ENCODE results near the gene HAND1.

HAND1 gene

DNA sequence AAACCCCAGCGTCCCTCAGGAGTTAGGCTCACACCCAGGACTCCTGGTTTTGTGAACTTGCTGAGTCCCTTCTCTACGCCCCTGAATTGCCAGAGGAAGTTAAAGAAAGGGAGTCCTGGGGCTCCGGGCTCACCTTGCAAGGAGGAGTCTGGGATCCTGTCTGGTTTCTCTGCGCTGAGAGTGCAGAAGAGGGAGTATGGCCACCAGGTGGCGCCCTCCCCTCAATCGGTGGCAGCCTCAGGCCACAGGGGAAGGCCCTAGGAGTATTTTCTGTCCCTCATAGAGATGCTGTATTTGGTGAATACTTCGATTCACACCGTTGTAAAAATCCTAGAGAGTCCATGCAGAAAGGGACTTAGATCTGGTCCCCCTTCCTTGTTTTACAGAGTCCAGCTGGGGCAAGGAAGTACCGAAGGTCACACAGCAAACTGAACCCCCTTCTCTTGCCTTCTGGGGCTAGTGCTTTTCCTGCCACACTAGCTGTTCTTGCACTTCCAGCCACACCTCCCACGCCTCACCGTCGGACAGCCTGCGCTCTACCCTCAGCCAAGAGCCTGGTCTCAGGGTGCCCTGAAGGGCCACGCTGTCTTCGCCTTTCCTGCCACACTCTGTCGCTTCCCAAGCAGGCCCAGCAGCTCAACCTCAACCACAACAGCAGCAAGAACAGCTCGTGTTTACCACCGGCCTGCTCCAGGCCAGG is 10.2 kb downstream of the HAND1 start:
- Histone ChIP-seq H3K27me3 (ENCODE audit: control insufficient read depth, insufficient read depth, low read length) (peaks cover 73% of the 10 kb centered on the region), H3K9me3 (ENCODE audit: control insufficient read depth, insufficient read depth, low read length) (no peaks in the 10 kb centered on the region), H3K36me3 (ENCODE audit: control insufficient read depth, insufficient read depth, low read length) (no peaks in the 10 kb centered on the region), H3K27ac (ENCODE audit: low read depth, low read length) (no peak overlapping the region), H3K4me3 (ENCODE audit: low read depth, low read length) (no peak overlapping the region), H3K9ac (ENCODE audit: low read depth, low read length) (no peak overlapping the region), H3K4me1 (ENCODE audit: control insufficient read depth, insufficient read depth, low read length) (peaks cover 9% of the 10 kb centered on the region; the same call in 1 of the 2 replicates)

DNA sequence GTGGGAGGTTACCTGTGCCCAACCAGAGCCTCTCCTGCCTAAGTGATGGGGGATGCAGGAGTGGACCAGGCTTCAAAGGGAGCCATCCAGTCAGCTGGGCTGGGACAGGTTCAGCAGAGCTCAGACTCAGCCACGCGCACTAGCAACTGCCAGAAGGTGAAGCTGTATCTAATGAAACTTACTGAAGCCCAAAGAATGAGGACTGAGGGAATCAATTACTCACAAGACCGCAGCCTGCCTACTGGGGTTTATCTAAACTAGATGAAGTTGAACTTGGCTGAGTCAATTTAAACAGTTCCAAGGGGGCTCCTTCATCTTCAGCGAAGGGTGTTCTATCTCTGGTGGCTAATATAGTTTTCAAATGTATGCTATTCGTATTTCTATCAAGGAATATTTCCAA is 11.4 kb downstream of the HAND1 start:
- Histone ChIP-seq H3K36me3 (ENCODE audit: control insufficient read depth, insufficient read depth, low read length) (no peaks in the 10 kb centered on the region), H3K4me1 (ENCODE audit: control insufficient read depth, insufficient read depth, low read length) (peaks cover 9% of the 10 kb centered on the region; the same call in 1 of the 2 replicates), H3K27me3 (ENCODE audit: control insufficient read depth, insufficient read depth, low read length) (peaks cover 62% of the 10 kb centered on the region), H3K27ac (ENCODE audit: low read depth, low read length) (no peak overlapping the region), H3K4me3 (ENCODE audit: low read depth, low read length) (no peak overlapping the region), H3K9ac (ENCODE audit: low read depth, low read length) (no peak overlapping the region), H3K9me3 (ENCODE audit: control insufficient read depth, insufficient read depth, low read length) (no peaks in the 10 kb centered on the region)

DNA sequence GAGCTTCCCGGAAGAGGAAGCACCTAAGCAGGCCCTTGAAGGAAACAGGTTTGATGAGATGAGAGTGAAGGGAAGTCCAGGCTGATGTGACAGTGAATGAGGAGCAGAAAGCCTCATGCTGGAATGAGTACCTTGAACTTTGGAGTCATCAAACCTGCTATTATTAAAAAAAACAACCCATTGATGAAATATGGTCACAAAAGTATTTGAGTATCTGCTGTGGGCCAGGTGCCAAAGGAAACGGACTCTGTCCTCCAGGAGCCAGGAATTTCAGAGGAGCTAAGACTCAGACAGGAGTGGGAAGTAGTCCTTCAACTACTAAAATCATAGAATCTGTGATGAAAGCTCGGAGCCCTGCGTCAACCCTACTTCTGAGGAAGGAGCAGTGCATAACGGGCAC is 11.9 kb downstream of the HAND1 start:
- Histone ChIP-seq H3K9me3 (ENCODE audit: control insufficient read depth, insufficient read depth, low read length) (no peaks in the 10 kb centered on the region), H3K4me1 (ENCODE audit: control insufficient read depth, insufficient read depth, low read length) (peaks cover 9% of the 10 kb centered on the region; the same call in 1 of the 2 replicates), H3K36me3 (ENCODE audit: control insufficient read depth, insufficient read depth, low read length) (no peaks in the 10 kb centered on the region), H3K9ac (ENCODE audit: low read depth, low read length) (no peak overlapping the region), H3K4me3 (ENCODE audit: low read depth, low read length) (no peak overlapping the region), H3K27ac (ENCODE audit: low read depth, low read length) (no peak overlapping the region), H3K27me3 (ENCODE audit: control insufficient read depth, insufficient read depth, low read length) (peaks cover 57% of the 10 kb centered on the region)

DNA sequence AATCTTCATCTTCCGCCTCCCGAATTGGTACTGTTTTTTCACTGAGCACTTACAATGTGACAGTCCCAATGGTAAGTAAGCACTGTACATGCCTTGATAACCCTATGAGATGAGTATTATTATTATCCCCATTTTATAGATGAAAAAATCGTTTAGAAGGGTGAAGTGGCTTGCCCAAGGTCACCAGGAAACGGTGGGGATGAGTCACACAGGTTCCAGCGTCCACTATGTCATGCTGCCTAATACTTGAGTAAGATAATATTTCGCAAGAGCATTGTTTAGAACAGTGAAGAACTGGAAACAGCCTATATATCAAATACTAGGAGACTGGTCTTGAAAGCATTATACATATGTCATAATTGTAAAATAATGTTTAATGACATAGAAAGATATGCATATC is 12.9 kb downstream of the HAND1 start:
- Histone ChIP-seq H3K27ac (ENCODE audit: low read depth, low read length) (no peak overlapping the region), H3K4me1 (ENCODE audit: control insufficient read depth, insufficient read depth, low read length) (peaks cover 9% of the 10 kb centered on the region; the same call in 1 of the 2 replicates), H3K9ac (ENCODE audit: low read depth, low read length) (no peak overlapping the region), H3K27me3 (ENCODE audit: control insufficient read depth, insufficient read depth, low read length) (peaks cover 47% of the 10 kb centered on the region), H3K9me3 (ENCODE audit: control insufficient read depth, insufficient read depth, low read length) (no peaks in the 10 kb centered on the region), H3K4me3 (ENCODE audit: low read depth, low read length) (no peak overlapping the region), H3K36me3 (ENCODE audit: control insufficient read depth, insufficient read depth, low read length) (no peaks in the 10 kb centered on the region)

DNA sequence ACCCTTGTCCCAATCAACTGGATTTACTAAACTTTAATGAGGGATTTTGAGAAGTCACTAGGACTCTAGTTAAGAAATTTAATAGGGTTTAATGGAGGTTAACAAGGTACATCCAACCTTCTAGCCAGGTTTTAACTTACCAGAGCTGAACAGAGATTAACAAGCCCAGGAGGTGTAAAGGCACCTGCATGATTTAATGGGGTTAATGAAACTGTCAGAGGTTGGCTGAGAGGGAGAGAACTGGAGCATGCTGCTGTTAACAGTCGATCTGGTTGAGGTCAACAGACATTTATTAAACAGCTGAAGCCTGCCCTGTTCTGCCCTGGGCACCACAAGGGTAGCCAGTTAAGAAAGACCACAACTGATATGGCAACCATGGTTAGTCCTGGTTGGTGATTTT is 13.6 kb downstream of the HAND1 start:
- H3K36me3 ChIP-seq (ENCODE audit: control insufficient read depth, insufficient read depth, low read length), result no peaks in the 10 kb centered on the region
- no peaks in the 10 kb centered on the region for H3K9me3 ChIP-seq (ENCODE audit: control insufficient read depth, insufficient read depth, low read length)
- no peak overlapping the region for H3K9ac ChIP-seq (ENCODE audit: low read depth, low read length)
- peaks cover 39% of the 10 kb centered on the region for H3K27me3 ChIP-seq (ENCODE audit: control insufficient read depth, insufficient read depth, low read length)
- no peak overlapping the region for H3K4me3 ChIP-seq (ENCODE audit: low read depth, low read length)
- H3K27ac ChIP-seq (ENCODE audit: low read depth, low read length), result no peak overlapping the region
- H3K4me1 ChIP-seq (ENCODE audit: control insufficient read depth, insufficient read depth, low read length), result peaks cover 9% of the 10 kb centered on the region; the same call in 1 of the 2 replicates

DNA sequence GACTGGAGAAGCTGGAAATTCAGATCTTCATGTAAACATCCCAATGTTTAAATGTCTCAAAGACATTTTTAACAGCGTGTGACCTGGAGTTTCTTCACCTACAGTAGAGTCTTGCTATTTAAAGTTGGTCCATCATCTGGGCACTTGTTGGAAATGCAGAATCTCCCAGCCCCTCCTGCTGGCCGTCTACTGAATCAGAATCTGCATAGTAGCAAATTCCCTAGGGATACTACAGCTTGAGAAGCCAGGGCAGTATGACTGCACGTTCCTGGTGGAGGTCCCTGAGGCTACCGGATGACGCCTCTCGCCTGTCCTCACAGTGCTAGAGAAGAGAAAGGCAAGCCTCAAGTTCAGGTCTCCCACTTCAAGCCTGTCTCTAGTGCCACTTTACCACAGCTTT is 16.5 kb downstream of the HAND1 start:
- Histone ChIP-seq H3K27me3 (ENCODE audit: control insufficient read depth, insufficient read depth, low read length) (peaks cover 12% of the 10 kb centered on the region), H3K9me3 (ENCODE audit: control insufficient read depth, insufficient read depth, low read length) (no peaks in the 10 kb centered on the region), H3K36me3 (ENCODE audit: control insufficient read depth, insufficient read depth, low read length) (peaks cover 4% of the 10 kb centered on the region), H3K4me3 (ENCODE audit: low read depth, low read length) (no peak overlapping the region), H3K4me1 (ENCODE audit: control insufficient read depth, insufficient read depth, low read length) (peaks cover 9% of the 10 kb centered on the region; the same call in 1 of the 2 replicates), H3K27ac (ENCODE audit: low read depth, low read length) (no peak overlapping the region), H3K9ac (ENCODE audit: low read depth, low read length) (no peak overlapping the region)

DNA sequence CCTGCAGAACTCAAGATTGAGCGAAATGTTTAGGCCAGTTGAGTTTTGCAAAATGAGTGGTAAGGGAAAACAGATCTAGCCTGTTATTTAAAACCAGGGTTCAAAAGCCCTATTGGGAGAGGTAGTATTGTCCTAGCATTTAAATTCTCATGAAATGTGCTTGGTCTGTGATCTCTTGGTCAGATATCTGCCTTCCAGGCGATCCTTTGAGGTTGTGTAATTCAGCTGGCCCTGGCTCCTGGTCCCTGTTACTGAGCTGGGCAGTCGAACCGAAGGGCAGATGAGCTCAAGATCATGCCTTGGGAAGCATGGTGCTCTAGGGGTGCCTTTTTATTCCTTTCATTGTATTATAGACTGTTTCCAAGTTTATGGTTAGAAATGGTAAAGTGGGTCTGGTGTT is 17.9 kb downstream of the HAND1 start:
- Histone ChIP-seq H3K27me3 (ENCODE audit: control insufficient read depth, insufficient read depth, low read length) (peaks cover 3% of the 10 kb centered on the region; the same call in 1 of the 2 replicates), H3K27ac (ENCODE audit: low read depth, low read length) (no peak overlapping the region), H3K4me3 (ENCODE audit: low read depth, low read length) (no peak overlapping the region), H3K4me1 (ENCODE audit: control insufficient read depth, insufficient read depth, low read length) (0 out of 2 replicates have a peak, but pooled peaks cover 5% of the 10 kb centered on the region), H3K9me3 (ENCODE audit: control insufficient read depth, insufficient read depth, low read length) (no peaks in the 10 kb centered on the region), H3K36me3 (ENCODE audit: control insufficient read depth, insufficient read depth, low read length) (peaks cover 18% of the 10 kb centered on the region), H3K9ac (ENCODE audit: low read depth, low read length) (no peak overlapping the region)

DNA sequence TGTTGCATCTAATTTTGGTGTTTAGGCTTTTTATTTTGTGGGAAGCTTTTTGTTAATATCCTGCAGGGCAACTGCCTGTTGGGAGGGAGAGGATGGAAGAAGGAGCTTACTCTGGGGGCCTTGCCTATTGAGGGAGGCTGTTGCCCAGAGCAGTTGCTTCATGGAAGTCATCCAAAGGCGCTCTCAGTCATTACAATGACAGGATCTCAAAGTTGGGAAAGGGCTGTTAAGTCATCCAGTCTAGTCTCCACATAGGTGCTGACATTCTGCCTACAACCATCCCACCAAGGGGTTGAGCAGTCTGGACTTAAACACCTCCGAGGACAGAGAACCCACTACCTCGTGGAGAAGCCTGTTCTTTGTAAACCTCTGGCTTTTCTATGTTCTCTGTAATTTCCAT is 19.0 kb downstream of the HAND1 start:
- no peak overlapping the region for H3K9ac ChIP-seq (ENCODE audit: low read depth, low read length)
- H3K9me3 ChIP-seq (ENCODE audit: control insufficient read depth, insufficient read depth, low read length), result no peaks in the 10 kb centered on the region
- no peak overlapping the region for H3K27ac ChIP-seq (ENCODE audit: low read depth, low read length)
- H3K4me3 ChIP-seq (ENCODE audit: low read depth, low read length), result no peak overlapping the region
- H3K27me3 ChIP-seq (ENCODE audit: control insufficient read depth, insufficient read depth, low read length), result no peaks in the 10 kb centered on the region
- 0 out of 2 replicates have a peak, but pooled peaks cover 5% of the 10 kb centered on the region for H3K4me1 ChIP-seq (ENCODE audit: control insufficient read depth, insufficient read depth, low read length)
- peaks cover 29% of the 10 kb centered on the region for H3K36me3 ChIP-seq (ENCODE audit: control insufficient read depth, insufficient read depth, low read length)

DNA sequence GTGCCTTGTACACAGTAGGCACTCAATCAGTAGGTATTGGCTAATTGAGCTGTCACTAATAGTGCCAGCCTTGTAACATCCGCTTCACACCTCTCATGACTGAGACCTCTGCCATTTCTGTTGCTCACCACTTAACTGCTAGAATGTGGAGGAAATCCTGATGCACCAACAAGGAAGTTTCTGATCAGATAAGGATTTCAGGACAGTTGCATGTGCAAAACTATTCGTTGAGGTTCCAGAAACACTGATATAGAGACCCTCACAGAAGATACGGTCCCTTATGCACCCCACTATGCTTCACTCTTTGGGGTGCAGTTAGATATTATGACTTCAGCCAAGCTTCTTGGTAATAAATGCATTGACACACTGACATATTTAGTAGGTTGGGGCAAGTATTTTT is 21.5 kb downstream of the HAND1 start:
- Histone ChIP-seq H3K9ac (ENCODE audit: low read depth, low read length) (no peak overlapping the region), H3K4me1 (ENCODE audit: control insufficient read depth, insufficient read depth, low read length) (no peaks in the 10 kb centered on the region), H3K36me3 (ENCODE audit: control insufficient read depth, insufficient read depth, low read length) (peaks cover 51% of the 10 kb centered on the region), H3K4me3 (ENCODE audit: low read depth, low read length) (no peak overlapping the region), H3K9me3 (ENCODE audit: control insufficient read depth, insufficient read depth, low read length) (no peaks in the 10 kb centered on the region), H3K27ac (ENCODE audit: low read depth, low read length) (no peak overlapping the region), H3K27me3 (ENCODE audit: control insufficient read depth, insufficient read depth, low read length) (no peaks in the 10 kb centered on the region)

DNA sequence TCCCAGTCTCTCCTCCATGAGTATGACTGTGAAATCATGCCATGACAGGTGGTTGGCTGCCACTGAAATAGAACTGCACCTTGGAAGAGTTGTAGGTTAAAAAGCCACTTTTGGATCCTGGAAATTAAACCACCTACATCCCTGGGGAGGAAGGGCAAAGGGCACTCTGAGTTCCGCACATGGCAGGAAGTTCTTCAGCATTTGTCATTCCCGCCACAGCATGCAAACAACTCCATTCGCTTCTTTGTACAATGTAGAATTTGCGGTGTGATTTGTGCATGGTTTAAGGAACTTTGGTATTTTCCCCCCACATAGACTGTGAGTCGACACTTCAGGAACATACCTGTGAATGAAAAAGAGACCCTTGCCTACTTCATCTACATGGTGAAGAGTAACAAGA is 22.4 kb downstream of the HAND1 start:
- no peaks in the 10 kb centered on the region for H3K9me3 ChIP-seq (ENCODE audit: control insufficient read depth, insufficient read depth, low read length)
- no peak overlapping the region for H3K4me3 ChIP-seq (ENCODE audit: low read depth, low read length)
- peaks cover 57% of the 10 kb centered on the region for H3K36me3 ChIP-seq (ENCODE audit: control insufficient read depth, insufficient read depth, low read length)
- H3K27ac ChIP-seq (ENCODE audit: low read depth, low read length), result no peak overlapping the region
- no peak overlapping the region for H3K9ac ChIP-seq (ENCODE audit: low read depth, low read length)
- H3K4me1 ChIP-seq (ENCODE audit: control insufficient read depth, insufficient read depth, low read length), result no peaks in the 10 kb centered on the region
- no peaks in the 10 kb centered on the region for H3K27me3 ChIP-seq (ENCODE audit: control insufficient read depth, insufficient read depth, low read length)

DNA sequence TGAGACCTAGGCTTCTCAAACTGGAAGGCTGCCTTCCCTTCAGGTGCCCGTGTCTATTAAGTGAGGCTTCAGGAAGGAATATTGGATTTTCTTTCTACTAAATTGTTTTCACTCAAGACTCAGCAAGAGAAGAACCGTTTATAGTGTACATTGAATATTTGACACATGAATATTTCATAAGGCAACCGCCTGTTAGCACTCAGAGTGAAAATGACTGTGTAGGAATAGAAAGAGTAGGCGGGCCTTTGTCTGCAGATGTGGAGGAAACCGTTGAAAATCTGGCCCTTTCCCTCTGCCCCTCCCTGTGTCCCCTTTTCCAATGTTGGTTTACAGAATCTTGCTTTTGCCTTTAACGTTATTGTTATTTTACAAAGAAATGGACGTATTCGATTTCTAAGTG is 26.1 kb downstream of the HAND1 start:
- Histone ChIP-seq H3K27me3 (ENCODE audit: control insufficient read depth, insufficient read depth, low read length) (peaks cover 6% of the 10 kb centered on the region), H3K27ac (ENCODE audit: low read depth, low read length) (no peak overlapping the region), H3K9me3 (ENCODE audit: control insufficient read depth, insufficient read depth, low read length) (no peaks in the 10 kb centered on the region), H3K4me1 (ENCODE audit: control insufficient read depth, insufficient read depth, low read length) (peaks cover 6% of the 10 kb centered on the region; the same call in 1 of the 2 replicates), H3K4me3 (ENCODE audit: low read depth, low read length) (no peak overlapping the region), H3K9ac (ENCODE audit: low read depth, low read length) (no peak overlapping the region), H3K36me3 (ENCODE audit: control insufficient read depth, insufficient read depth, low read length) (peaks cover 57% of the 10 kb centered on the region)

All from HUES48 (cell line).